NB4 (cell line): Measurements from ENCODE around the gene RAB40C.

Experiments
- CTCF ChIP-seq: IDR thresholded peaks from one replicate; pipeline ENCODE4 v1.5.1; 2012; ENCODE audit warnings: low read depth, low read length
- POLR2A ChIP-seq: IDR thresholded peaks from 2 replicates; pipeline ENCODE4 v1.6.1; 2011; ENCODE audit warnings: mild to moderate bottlenecking; ENCODE audit not compliant: insufficient read length; ENCODE audit errors: extremely low read depth

- no peak for TF ChIP-seq POLR2A
- no peak for TF ChIP-seq CTCF
Measured at GRCh38 chr16:629833-630248, 40.0 kb downstream of the RAB40C start.
